HepG2 (cell line): ENCODE results near the gene IRF2. TPM values are rescaled to one million over a fixed set of nuclear protein-coding genes. Genes with fewer than 3 reads are reported as not detected.

ENCODE experiments used
- DMAP1 ChIP-seq: IDR thresholded peaks from 2 replicates; pipeline ENCODE4 v1.6.1; 2016
- DMTF1 ChIP-seq: sonication (generic); formaldehyde crosslinking; IDR thresholded peaks from 2 replicates; pipeline ENCODE4 v1.4.0; 2020; ENCODE audit warnings: mild to moderate bottlenecking, missing genetic modification reagents
- FOXJ3 ChIP-seq: sonication (generic); formaldehyde crosslinking; IDR thresholded peaks from 2 replicates; pipeline ENCODE4 v1.4.0; 2020; ENCODE audit warnings: missing genetic modification reagents, mild to moderate bottlenecking, borderline replicate concordance
- KDM4B ChIP-seq: sonication (generic); formaldehyde crosslinking; IDR thresholded peaks from 2 replicates; pipeline ENCODE4 v1.4.0; 2020; ENCODE audit warnings: missing genetic modification reagents
- KLF12 ChIP-seq: sonication (generic); formaldehyde crosslinking; IDR thresholded peaks from 2 replicates; pipeline ENCODE4 v1.4.0; 2020; ENCODE audit warnings: missing genetic modification reagents, borderline replicate concordance
- KMT2B ChIP-seq: IDR thresholded peaks from 2 replicates; pipeline ENCODE4 v1.6.1; 2016; ENCODE audit warnings: missing genetic modification reagents, missing compliant biosample characterization
- MBD4 ChIP-seq: IDR thresholded peaks from 2 replicates; pipeline ENCODE4 v1.6.1; 2012; ENCODE audit warnings: low read length, inconsistent platforms, borderline replicate concordance
- NFE2L2 ChIP-seq: fragments of 150-350 bp; IDR thresholded peaks from 2 replicates; pipeline ENCODE4 v1.6.1; 2014; ENCODE audit warnings: low read length
- PTBP1 ChIP-seq: fragments of 200-400 bp; formaldehyde crosslinking; IDR thresholded peaks from 2 replicates; pipeline ENCODE4 v1.6.1; 2018; ENCODE audit warnings: low read length, low read depth; ENCODE audit not compliant: poor library complexity, severe bottlenecking
- RNF2 ChIP-seq: fragments of 450-650 bp; conservative IDR thresholded peaks from 2 replicates; pipeline ENCODE4 v1.6.1; 2016; ENCODE audit warnings: low read depth
- SAP130 ChIP-seq: IDR thresholded peaks from 2 replicates; pipeline ENCODE4 v1.6.1; 2016; ENCODE audit warnings: low read depth
- SIN3B ChIP-seq: fragments of 150-350 bp; IDR thresholded peaks from 2 replicates; pipeline ENCODE4 v1.6.1; 2014; ENCODE audit warnings: low read length
- SMAD3 ChIP-seq: sonication (generic); formaldehyde crosslinking; IDR thresholded peaks from 2 replicates; pipeline ENCODE4 v1.4.0; 2020; ENCODE audit warnings: missing genetic modification reagents
- SNAPC2 ChIP-seq: sonication (generic); formaldehyde crosslinking; IDR thresholded peaks from 2 replicates; pipeline ENCODE4 v1.8.1; 2022; ENCODE audit warnings: mild to moderate bottlenecking, missing genetic modification reagents
- TCF7 ChIP-seq: sonication (generic); IDR thresholded peaks from 2 replicates; pipeline ENCODE4 v1.6.1; 2016; ENCODE audit warnings: antibody characterized with exemption, low read depth
- TFDP1 ChIP-seq: IDR thresholded peaks from 2 replicates; pipeline ENCODE4 v1.6.1; 2016; ENCODE audit warnings: missing compliant biosample characterization, missing genetic modification reagents, borderline replicate concordance
- THAP11 ChIP-seq: IDR thresholded peaks from 2 replicates; pipeline ENCODE4 v1.6.1; 2016; ENCODE audit warnings: missing biosample characterization, missing genetic modification reagents
- THAP8 ChIP-seq: sonication (generic); formaldehyde crosslinking; IDR thresholded peaks from 2 replicates; pipeline ENCODE4 v1.5.1; 2020; ENCODE audit warnings: missing genetic modification reagents, mild to moderate bottlenecking, borderline replicate concordance
- U2AF1 ChIP-seq: fragments of 200-400 bp; formaldehyde crosslinking; optimal IDR thresholded peaks from 2 replicates; pipeline ENCODE3; 2017; ENCODE audit warnings: mild to moderate bottlenecking, low read depth, low read length
- ZBTB33 ChIP-seq: sonication (generic); formaldehyde crosslinking; IDR thresholded peaks from 2 replicates; pipeline ENCODE4 v1.4.0; 2020; ENCODE audit warnings: missing genetic modification reagents
- ZNF24 ChIP-seq: fragments of 450-650 bp; IDR thresholded peaks from 2 replicates; pipeline ENCODE4 v1.6.1; 2017; ENCODE audit warnings: antibody characterized with exemption, mild to moderate bottlenecking
- ZNF253 ChIP-seq: sonication (generic); formaldehyde crosslinking; IDR thresholded peaks from 2 replicates; pipeline ENCODE4 v1.8.0; 2022; ENCODE audit warnings: mild to moderate bottlenecking, missing genetic modification reagents, borderline replicate concordance
- ZNF367 ChIP-seq: sonication (generic); formaldehyde crosslinking; IDR thresholded peaks from 2 replicates; pipeline ENCODE4 v1.4.0; 2020; ENCODE audit warnings: missing genetic modification reagents, borderline replicate concordance
- ZNF550 ChIP-seq: sonication (generic); formaldehyde crosslinking; IDR thresholded peaks from 2 replicates; pipeline ENCODE4 v1.4.0; 2020; ENCODE audit warnings: mild to moderate bottlenecking, missing genetic modification reagents, borderline replicate concordance
- ZNF564 ChIP-seq: sonication (generic); formaldehyde crosslinking; IDR thresholded peaks from 2 replicates; pipeline ENCODE4 v1.8.1; 2023; ENCODE audit warnings: mild to moderate bottlenecking, missing genetic modification reagents
- ZNF790 ChIP-seq: sonication (generic); formaldehyde crosslinking; IDR thresholded peaks from 2 replicates; pipeline ENCODE4 v1.8.0; 2022; ENCODE audit warnings: missing genetic modification reagents, mild to moderate bottlenecking, borderline replicate concordance
- ZNF883 ChIP-seq: sonication (generic); formaldehyde crosslinking; IDR thresholded peaks from 2 replicates; pipeline ENCODE4 v1.5.1; 2020; ENCODE audit warnings: mild to moderate bottlenecking, missing genetic modification reagents; ENCODE audit errors: not compliant biosample characterization
- polyA plus RNA-seq, 8 experiments: library from polyadenylated mRNA; depleted of rRNA in 3 of 8; stranded (reverse) in 7 of 8; unstranded in 1 of 8; fragments of >200 nt; fragmentation: Illumina TruSeq in 4 of 8; extraction: Trizol in 4 of 8; gene quantifications; 2 replicates each; pipeline versions ENCODE4 v1.2.1 to v1.2.3, GENCODE V29; 2011 to 2016; ENCODE audit warnings: low read depth in 4 of 8, missing spikeins in 1 of 8, mixed read lengths in 1 of 8; ENCODE audit not compliant: insufficient read depth in 1 of 8
- total RNA-seq, 5 experiments: library from RNA; depleted of rRNA; stranded (reverse); fragments of >200 nt; fragmentation: Illumina TruSeq; extraction: Trizol; gene quantifications; 2 replicates each; pipeline ENCODE4 v1.2.3, GENCODE V29; 2016; ENCODE audit warnings: low read depth in 1 of 5

Gene IRF2
- total and polyA plus RNA-seq, 2 of the 13 experiments (the other 11 are each of a cell fraction or from before 2014, with no cell fraction given): 15.5 to 28.8 TPM

- TF ChIP-seq ZBTB33: no peak
- TF ChIP-seq NFE2L2: no peak
- no peak for TF ChIP-seq ZNF790 (CRISPR knock-in tag)
- TF ChIP-seq RNF2: no peak
- TF ChIP-seq PTBP1: no peak
- TF ChIP-seq DMAP1 (CRISPR knock-in tag): no peak
- TF ChIP-seq FOXJ3: peak; percentile 91; the same call in 1 of the 2 replicates
- TF ChIP-seq ZNF883 (CRISPR knock-in tag): no peak
- TF ChIP-seq TCF7: peak; percentile 53; the same call in 1 of the 2 replicates
- TF ChIP-seq MBD4: no peak
- no peak for TF ChIP-seq THAP8 (CRISPR knock-in tag)
- TF ChIP-seq SIN3B: no peak
- no peak for TF ChIP-seq KLF12 (CRISPR knock-in tag)
- TF ChIP-seq KDM4B (CRISPR knock-in tag): no peak
- peak; percentile 59; the same call in 1 of the 2 replicates for TF ChIP-seq KMT2B (CRISPR knock-in tag)
- TF ChIP-seq SNAPC2: no peak
- no peak for TF ChIP-seq ZNF550 (CRISPR knock-in tag)
- peak; percentile 59; the same call in 1 of the 2 replicates for TF ChIP-seq THAP11
- TF ChIP-seq ZNF253 (CRISPR knock-in tag): no peak
- TF ChIP-seq TFDP1: no peak
- TF ChIP-seq SMAD3 (CRISPR knock-in tag): peak; percentile 82
- no peak for TF ChIP-seq ZNF564 (CRISPR knock-in tag)
- TF ChIP-seq DMTF1 (CRISPR knock-in tag): no peak
- no peak for TF ChIP-seq ZNF24
- no peak for TF ChIP-seq ZNF367 (CRISPR knock-in tag)
- peak; percentile 92 for TF ChIP-seq SAP130
- TF ChIP-seq U2AF1: no peak
Measured at GRCh38 chr4:184464759-184465454, 9.4 kb downstream of the IRF2 start (continued).
